Motor neuron (in vitro differentiated cells): ENCODE results near the gene CXXC1. TPM values are rescaled to one million over a fixed set of nuclear protein-coding genes. Genes with fewer than 3 reads are reported as not detected.

Experiments
- ATAC-seq, 8 experiments: fragments of 200-7000 bp; cut with Tn5 transposase; replicated peaks in 6 of 8; 2 replicates each; pipeline ENCODE4 v1.8.0; 2021; ENCODE audit warnings: mild to moderate bottlenecking in 8 of 8, moderate library complexity in 8 of 8
- H3K27ac ChIP-seq, 2 donors: fragments of 250-450 bp; sonication (Bioruptor Pico); 2 replicates each; pipeline ENCODE4 v1.9.0; 2021; ENCODE audit warnings: antibody characterized with exemption in 2 of 2, mild to moderate bottlenecking in 2 of 2, moderate library complexity in 1 of 2
- H3K4me1 ChIP-seq, 2 donors: fragments of 250-450 bp; sonication (Bioruptor Pico); replicated peaks in 1 of 2; 2 replicates each; pipeline ENCODE4 v1.6.1; 2021; ENCODE audit warnings: antibody characterized with exemption in 2 of 2, mild to moderate bottlenecking in 2 of 2, moderate library complexity in 1 of 2
- H3K4me3 ChIP-seq, 5 donors: fragments of 250-450 bp; sonication (Bioruptor Pico); 2 replicates each; pipeline ENCODE4 v1.9.0; 2021; ENCODE audit warnings: antibody characterized with exemption in 5 of 5, mild to moderate bottlenecking in 5 of 5, moderate library complexity in 4 of 5
- WGBS, 10 experiments: fragments of 450-650 bp; shearing (Covaris generic); methylation state at CpG; one replicate each; pipeline ENCODE4 v1.0.0; 2022; 5-methylcytosine and 5-hydroxymethylcytosine counted together
- in situ Hi-C, 9 experiments: fragments of 400-800 bp; cut with MboI; loops; one replicate each; pipeline ENCODE4 v1.15.0; 2021; ENCODE audit warnings: low sequenced_read_pairs in 9 of 9, low pct_unique_long_range_greater_than_20kb in 2 of 9; ENCODE audit not compliant: unreplicated experiment in 9 of 9
- total RNA-seq, 8 experiments: library from RNA; unstranded; fragments of 300-600 nt; gene quantifications; 2 replicates each; pipeline versions ENCODE4 v1.2.3 to v1.2.4, GENCODE V29; 2022

The CXXC1 gene
- total RNA-seq, 8 experiments from 2014 or later, result 27.0 to 69.3 (median 50.5) TPM

DNA sequence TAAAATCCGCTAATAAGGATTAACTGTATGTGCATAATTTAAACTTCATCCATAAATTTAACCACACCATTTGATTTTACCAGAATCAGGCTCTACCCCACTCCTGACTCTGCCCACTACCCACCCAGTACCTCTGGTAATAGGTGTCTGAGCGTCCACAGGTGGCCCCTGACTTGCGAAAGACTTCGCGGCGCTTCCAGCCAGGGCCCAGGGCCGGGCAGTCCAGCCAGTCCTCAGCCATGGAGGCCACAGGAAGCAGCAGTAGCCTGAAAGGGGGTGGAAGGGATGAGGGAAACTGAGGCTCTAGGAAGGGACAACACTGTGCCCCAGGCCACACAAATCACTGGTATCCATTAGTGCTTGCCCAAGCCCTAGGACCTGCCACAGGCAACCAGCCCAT is 7.7 kb downstream of the CXXC1 start:
- Histone ChIP-seq H3K4me1 (peaks cover 15 to 17% of the 10 kb centered on the region in 2 donors), H3K4me3 (peak overlapping the region in 1 of 5 donors; percentile 81), H3K27ac (no peak overlapping the region)
- in situ Hi-C loops, result loop anchor here in 1 of 9 experiments (25.0 kb wide), 1 partner anchor 158 kb away; no protein-coding TSS in a partner anchor
- no peak for ATAC-seq
- 22 to 100% (median 83%) methylated on average over 1 to 7 of the region's 7 CpGs; no CpG with 5 or more reads in 2 of the 10 experiments for WGBS, 10 experiments

DNA sequence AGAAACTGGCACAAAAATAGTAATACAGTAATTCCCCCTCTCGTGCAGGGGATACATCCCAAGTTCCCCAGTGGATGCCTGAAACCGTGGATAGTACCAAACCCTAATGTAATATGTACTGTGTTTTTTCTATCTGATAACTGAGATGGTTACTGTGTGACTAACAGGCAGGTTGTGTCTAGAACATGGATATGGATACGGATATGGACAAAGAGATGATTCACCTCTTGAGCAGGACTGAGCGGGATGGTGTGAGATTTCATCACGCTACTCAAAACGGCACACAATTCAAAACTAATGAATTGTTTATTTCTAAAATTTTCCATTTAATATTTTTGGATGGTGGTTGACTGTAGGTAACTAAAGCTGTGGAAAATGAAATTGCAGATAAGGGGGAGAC is 9.6 kb downstream of the CXXC1 start:
- Histone ChIP-seq H3K4me3 (no peak overlapping the region), H3K27ac (no peak overlapping the region), H3K4me1 (peaks cover 15 to 17% of the 10 kb centered on the region in 2 donors)
- peak in 2 of 8 experiments; percentile 14 to 28 for ATAC-seq
- whole genome bisulfite sequencing, 10 experiments, result 3 to 100% (median 88%) methylated on average over 1 to 6 of the region's 6 CpGs; no CpG with 5 or more reads in 2 of the 10 experiments
- in situ Hi-C loops, result loop anchor here in 1 of 9 experiments (25.0 kb wide), 1 partner anchor 159 kb away; no protein-coding TSS in a partner anchor

DNA sequence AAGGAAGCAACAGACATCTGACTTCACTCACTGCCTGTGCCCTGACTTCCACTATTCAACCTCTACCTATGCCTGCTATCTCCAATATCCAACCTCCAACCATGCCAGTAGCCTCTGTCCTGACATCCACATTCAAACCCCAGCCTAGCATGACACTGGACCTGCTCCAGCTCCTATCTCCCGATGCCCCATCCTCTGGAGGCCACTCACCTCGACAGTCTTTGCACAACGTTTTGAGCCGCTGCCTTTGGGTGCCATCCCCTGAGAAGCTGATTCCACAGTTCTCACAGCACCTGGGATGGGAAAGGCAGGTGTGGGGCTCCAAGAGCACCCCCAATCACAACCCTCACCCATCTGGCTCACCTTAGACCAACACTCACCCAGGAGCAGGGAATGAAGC is 11.0 kb downstream of the CXXC1 start:
- Histone ChIP-seq H3K4me3 (no peak overlapping the region), H3K27ac (no peak overlapping the region), H3K4me1 (peaks cover 12 to 13% of the 10 kb centered on the region in 2 donors)
- 67 to 100% (median 88%) methylated on average over 1 to 4 of the region's 4 CpGs; no CpG with 5 or more reads in 4 of the 10 experiments for WGBS, 10 experiments
- no peak for ATAC-seq
- in situ Hi-C loops, result loop anchor here in 1 of 9 experiments (25.0 kb wide), 1 partner anchor 161 kb away; no protein-coding TSS in a partner anchor

DNA sequence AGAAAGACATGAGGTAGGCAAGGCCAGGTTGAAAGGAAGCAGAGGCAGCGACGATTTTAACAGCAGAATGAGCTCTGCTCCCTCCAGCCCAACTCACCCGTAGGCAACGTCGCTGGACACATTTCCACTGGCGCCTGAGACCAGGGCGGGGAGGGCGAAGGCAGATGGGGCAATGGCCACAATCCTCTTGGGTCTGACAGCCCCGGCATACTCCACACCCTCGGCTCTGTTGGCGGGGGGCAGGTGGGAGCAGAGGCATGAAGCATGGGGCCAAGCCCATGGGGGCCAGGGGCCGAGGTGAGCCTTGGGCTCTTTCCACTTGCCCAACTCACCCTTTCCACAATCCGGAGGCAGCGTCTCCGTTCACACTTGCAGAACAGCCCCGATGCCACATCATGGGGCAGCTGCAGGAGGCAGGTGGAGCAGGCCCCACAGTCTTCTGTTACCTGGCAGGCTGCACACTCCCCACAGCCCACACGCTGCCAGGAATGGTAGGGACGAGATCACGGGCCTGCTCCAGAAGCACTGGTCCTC is 11.9 kb downstream of the CXXC1 start:
- in situ Hi-C loops, result loop anchor here in 1 of 9 experiments (25.0 kb wide), 1 partner anchor 162 kb away; no protein-coding TSS in a partner anchor
- no peak overlapping the region for H3K27ac ChIP-seq
- peaks cover 11 to 13% of the 10 kb centered on the region in 2 donors for H3K4me1 ChIP-seq
- 93 to 100% (median 100%) methylated on average over 1 to 3 of the region's 19 CpGs; no CpG with 5 or more reads in 5 of the 10 experiments for WGBS, 10 experiments
- H3K4me3 ChIP-seq, result no peak overlapping the region
- peak in 3 of 8 experiments; percentile 8 to 19 (median 16) for ATAC-seq

DNA sequence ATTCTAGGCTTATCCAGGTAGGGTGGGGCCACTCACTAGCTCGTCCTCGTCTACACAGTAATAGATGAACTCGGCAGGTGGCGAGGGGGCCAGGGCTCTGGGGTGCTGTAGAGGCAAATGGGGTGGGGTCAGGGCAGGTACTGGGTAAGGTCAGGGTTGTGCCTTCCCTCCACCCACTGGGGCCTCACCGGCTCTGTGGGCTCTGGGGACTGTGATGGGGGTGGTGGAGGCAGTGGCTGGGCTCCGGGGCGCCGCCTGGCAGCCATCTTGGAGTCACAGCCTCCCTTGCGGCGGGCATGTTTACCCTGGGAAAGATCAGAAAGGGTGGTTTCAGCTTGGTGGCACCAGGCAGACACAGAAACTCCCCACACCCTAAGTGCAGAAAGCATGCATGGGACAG is 12.6 kb downstream of the CXXC1 start:
- Histone ChIP-seq H3K4me1 (peaks cover 5 to 7% of the 10 kb centered on the region in 2 donors), H3K27ac (no peak overlapping the region), H3K4me3 (no peak overlapping the region)
- WGBS, 10 experiments, result 90 to 100% methylated on average over 1 to 2 of the region's 10 CpGs; no CpG with 5 or more reads in 8 of the 10 experiments
- ATAC-seq, result peak in 1 of 8 experiments; percentile 24
- in situ Hi-C loops, result loop anchor here in 1 of 9 experiments (25.0 kb wide), 1 partner anchor 162 kb away; no protein-coding TSS in a partner anchor

DNA sequence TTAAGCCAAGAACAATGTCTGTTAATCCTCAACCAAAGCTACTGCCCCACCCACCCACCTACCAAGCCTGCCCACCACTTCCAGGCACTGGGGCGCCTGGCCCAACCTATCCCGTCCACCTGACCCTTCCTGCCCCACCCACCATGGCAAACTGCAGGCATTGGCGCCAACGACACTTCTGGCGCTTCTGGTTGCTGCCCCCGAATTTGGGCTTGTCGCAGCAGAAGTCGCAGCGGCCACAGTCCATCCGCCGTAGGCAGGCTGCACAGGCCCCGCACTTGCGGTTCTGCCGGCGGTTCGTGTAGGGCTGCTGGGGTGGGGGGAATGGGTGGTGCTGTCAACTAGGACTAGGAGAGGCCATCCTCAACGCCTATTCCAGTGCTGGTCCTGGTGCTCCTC is 13.4 kb downstream of the CXXC1 start:
- WGBS, 10 experiments, result 97 to 100% methylated on average over 1 to 7 of the region's 17 CpGs; no CpG with 5 or more reads in 8 of the 10 experiments
- in situ Hi-C loops, result no loop called here
- no peak for ATAC-seq
- Histone ChIP-seq H3K4me3 (no peak overlapping the region), H3K4me1 (peaks cover 0 to 3% of the 10 kb centered on the region in 2 donors), H3K27ac (no peak overlapping the region)

DNA sequence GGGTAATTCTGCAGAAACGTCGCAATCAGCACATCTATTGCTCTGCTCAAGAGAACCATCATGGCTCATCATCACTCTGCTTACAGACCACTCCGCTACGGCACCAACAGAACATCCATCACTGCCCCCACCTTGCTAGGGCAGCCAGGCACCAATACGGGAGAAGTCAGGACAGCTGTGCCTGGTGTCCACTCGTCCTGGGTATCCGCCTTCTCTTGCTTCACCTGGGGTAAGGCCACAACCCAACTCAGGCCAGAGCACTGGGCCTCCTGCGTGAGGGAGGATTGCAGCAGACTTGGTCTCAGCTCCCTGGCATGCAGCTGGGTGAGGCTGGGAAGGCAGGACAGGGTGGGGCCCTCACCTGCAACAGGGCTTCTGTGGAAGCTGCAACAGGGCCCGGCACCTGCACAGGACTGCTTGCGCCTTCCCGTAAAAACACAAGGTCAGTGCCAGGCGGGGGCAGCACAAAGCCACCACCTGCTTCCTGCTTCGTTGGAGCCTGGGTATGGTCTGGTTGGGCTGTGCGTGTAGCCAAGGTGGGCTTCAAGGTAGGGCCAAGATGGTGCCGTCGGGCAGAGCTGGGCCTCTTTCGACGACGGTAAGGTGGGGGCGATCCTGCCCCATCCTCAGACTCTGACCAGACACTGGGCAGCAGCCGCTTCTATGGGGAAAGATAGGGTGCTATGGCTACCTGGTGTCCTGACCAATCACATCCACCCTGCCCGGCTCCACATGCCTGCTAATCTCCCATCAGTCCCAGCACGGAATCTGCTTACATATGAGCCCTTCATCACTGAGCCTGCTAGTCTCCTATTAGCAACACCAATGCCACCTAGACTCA is 14.1 kb downstream of the CXXC1 start:
- in situ Hi-C loops, result no loop called here

DNA sequence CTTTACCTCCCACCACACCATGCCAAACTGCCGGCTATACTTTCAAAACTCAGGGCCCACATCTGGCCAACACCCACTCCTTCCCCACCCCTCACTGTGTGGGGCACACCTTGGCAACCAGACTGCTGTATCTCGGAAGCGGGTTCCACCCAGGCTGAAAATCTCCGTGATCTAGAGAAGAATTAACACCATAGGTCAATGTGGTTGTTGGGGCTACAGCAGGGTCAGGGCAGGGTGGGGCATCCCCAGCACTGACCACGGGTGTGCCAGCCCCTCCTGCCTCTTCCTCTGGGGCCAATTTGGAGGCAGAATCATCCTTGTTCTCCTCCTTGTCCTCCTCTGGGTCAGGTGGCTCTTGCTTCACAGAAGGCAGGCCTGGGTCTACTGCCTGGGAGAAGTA is 14.9 kb downstream of the CXXC1 start:
- Histone ChIP-seq H3K4me1 (no peaks in the 10 kb centered on the region), H3K27ac (no peak overlapping the region), H3K4me3 (no peak overlapping the region)
- 83 to 100% (median 90%) methylated on average over 1 to 4 of the region's 5 CpGs; no CpG with 5 or more reads in 7 of the 10 experiments for WGBS, 10 experiments
- peak in 1 of 8 experiments; percentile 56 for ATAC-seq
- in situ Hi-C loops, result no loop called here

More for the DNA sequence above, 14.1 kb downstream of the CXXC1 start:
- Histone ChIP-seq H3K4me1 (no peaks in the 10 kb centered on the region), H3K27ac (no peak overlapping the region), H3K4me3 (no peak overlapping the region)
- peak in 1 of 8 experiments; percentile 19 for ATAC-seq
- WGBS, 10 experiments, result 90 to 100% (median 98%) methylated on average over 2 to 11 of the region's 23 CpGs; no CpG with 5 or more reads in 4 of the 10 experiments

DNA sequence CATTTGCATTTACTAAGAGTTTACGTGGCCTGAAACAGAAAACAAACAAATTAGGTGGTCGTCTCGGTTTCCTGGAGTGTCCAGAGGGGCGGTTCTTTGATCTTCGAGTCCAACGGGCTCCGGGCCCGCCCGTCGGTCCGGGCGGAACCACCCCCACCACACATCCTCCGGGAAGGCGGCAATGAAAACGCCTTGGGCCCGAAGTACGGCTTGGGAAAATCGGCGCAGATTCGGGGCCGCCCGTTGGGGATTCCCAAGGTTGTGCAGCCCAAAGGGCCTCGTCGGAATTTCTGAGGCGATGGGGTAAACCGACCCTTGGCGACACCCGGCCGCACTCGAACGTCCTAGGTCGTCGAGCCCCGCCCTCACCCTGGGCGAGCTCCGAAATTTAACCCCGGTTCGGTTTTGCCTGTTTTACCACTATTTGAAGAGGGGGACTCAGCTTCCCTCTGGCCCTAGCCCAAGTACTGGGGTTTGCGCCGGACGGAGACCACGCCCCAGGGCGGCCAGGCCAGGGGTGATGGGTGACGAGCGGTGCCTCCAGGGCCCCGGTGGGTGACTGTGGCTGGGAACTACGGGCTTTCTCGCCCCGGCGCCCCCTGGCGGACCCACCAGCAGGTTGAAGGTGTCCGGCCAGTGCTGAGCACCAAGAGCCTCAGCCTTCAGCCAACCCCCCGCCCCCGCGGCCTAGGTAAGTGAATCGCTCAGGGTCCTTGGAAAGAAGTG is 19.3 kb downstream of the CXXC1 start:
- H3K4me3 ChIP-seq, result no peak overlapping the region
- peak in 3 of 8 experiments; percentile 45 to 82 (median 65) for ATAC-seq
- peaks cover 5 to 8% of the 10 kb centered on the region in 2 donors for H3K4me1 ChIP-seq
- 6 to 79% (median 50%) methylated on average over 1 to 23 of the region's 56 CpGs; no CpG with 5 or more reads in 1 of the 10 experiments for WGBS, 10 experiments
- H3K27ac ChIP-seq, result no peak overlapping the region
- in situ Hi-C loops, result no loop called here

DNA sequence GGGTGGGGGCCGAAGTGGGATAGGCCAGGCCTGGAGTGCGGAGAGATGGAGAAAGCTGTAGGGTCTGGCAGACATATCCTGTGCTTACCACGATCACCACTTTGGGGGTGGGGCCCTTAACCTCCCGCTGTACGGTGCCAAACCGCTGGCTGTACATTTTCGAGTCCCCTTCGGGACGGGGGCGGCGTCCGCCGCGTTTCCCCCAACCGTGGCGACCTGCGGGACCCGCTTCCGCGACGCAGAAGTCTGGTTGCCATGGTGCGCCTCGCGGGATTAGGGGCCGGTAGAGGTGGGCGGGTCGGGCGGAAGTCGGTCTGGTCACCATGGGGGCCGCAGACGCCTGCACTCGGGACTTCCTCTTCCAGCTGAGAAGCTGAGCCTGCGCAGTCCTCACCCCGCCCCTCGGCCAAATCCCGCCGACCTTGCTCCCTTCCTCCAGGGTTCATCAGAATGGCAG is 21.2 kb downstream of the CXXC1 start, which contains the start of gene CFAP53:
Gene CFAP53, minus strand, starts transcription at position 248 of the 457 bp plus-strand sequence. Its CDS starts 91 bp downstream, at position 157.
- peaks cover 5 to 8% of the 10 kb centered on the region in 2 donors for H3K4me1 ChIP-seq
- no peak within 1 kb of the TSS for H3K27ac ChIP-seq
- in situ Hi-C loops, result no loop called here

DNA sequence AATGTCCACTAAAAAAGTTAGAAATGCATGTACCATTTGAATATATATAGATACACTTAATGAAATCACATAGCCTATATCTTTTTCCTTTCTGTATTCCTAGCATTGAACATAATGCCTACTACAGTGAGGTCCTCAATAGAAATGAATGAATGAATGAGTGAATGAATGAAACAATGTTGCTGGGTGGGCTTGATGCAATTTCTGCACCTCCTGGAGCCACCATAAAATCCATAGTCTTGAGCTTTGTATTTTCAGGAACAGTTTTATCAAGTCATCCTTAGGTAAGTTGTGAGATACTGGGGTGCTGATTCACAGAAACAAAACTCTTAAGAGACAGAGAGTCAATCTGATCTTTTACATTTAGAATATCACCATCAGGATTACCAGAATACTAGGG is 24.5 kb downstream of the CXXC1 start:
- in situ Hi-C loops, result no loop called here
- ATAC-seq, result no peak
- no peak overlapping the region for H3K4me3 ChIP-seq
- H3K27ac ChIP-seq, result no peak overlapping the region
- peaks cover 5 to 8% of the 10 kb centered on the region in 2 donors for H3K4me1 ChIP-seq

More for the DNA sequence above, 21.2 kb downstream of the CXXC1 start, which contains the start of gene CFAP53:
- H3K4me3 ChIP-seq, result peak within 1 kb of the TSS; percentile 45 to 82 (median 65)
- peak; percentile 75 to 100 (median 99) for ATAC-seq
- WGBS, 10 experiments, result 0 to 20% (median 0%) methylated on average over 1 to 2 of the region's 37 CpGs; no CpG with 5 or more reads in 5 of the 10 experiments

DNA sequence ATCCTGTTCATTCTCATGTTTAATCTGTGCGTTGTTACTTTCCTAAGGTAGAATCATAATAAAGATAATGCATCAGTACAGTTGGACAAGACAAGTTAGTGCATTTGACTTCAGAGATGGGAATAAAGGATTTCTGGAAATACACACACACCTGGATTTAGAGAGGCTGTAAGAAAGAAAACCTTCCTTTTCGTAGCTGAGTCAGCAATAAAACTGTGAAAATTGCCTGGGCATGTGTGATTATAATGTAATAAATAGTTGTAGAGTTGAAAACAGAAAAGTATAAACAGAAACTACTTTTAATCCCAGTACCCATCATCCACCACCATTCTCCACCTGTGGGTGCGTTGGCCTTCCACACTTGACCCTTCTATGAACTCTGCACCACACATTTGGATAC is 36.6 kb downstream of the CXXC1 start:
- WGBS, 10 experiments, result 20 to 93% (median 75%) methylated on average over 1 to 3 of the region's 3 CpGs; no CpG with 5 or more reads in 1 of the 10 experiments
- ATAC-seq, result no peak
- H3K27ac ChIP-seq, result no peak overlapping the region
- H3K4me1 ChIP-seq, result no peaks in the 10 kb centered on the region
- in situ Hi-C loops, result no loop called here
- no peak overlapping the region for H3K4me3 ChIP-seq
